Measurements from ENCODE around the gene CLCN4.

The CLCN4 gene

GRCh38 chrX:10133980-10134676 lies 22.6 kb upstream of the CLCN4 start:
- DNase-seq, result no peak

DNA sequence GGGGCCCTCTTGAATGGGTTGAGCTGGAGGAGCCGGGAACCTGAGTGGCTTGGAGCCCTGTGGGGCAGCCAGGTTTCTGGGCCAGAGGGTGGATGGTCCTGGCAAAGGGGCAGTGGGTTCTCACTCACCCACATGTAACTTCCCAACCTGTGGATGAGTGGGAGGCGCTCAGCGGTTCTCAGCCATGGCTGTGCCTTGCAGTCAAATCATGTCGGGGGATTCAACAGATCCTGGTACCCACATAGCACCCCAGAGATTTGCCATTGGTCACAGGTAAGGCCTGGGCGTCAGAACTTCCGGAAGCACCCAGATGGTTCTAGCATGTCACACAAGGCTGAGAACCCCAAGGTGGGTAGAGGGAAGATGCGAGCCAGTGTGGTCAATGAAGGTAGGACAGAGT lies 21.9 kb upstream of the CLCN4 start:
- DNase-seq, result no peak

GRCh38 chrX:10135561-10136399 lies 21.0 kb upstream of the CLCN4 start:
- no peak for DNase-seq

- no peak for DNase-seq
Observed at GRCh38 chrX:10138726-10139125, 18.0 kb upstream of the CLCN4 start.

DNA sequence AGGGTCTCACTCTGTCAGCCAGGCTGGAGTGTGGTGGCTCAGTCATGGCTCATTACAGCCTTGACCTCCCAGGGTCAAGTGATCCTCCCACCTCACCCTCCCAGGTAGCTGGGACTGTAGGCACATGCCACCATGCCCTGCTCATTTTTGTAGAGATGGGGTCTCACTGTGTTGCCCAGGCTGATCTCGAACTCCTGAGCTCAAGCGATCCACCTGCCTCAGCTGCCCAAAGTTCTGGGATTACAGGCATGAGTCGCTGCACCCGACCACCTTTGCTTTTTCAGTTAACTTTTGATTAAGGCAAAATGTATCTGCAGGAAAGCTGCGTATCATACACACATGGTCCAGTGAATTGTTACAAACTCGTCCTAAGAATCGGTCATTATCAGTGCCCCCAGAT lies 16.5 kb upstream of the CLCN4 start:
- DNase-seq, result no peak

DNA sequence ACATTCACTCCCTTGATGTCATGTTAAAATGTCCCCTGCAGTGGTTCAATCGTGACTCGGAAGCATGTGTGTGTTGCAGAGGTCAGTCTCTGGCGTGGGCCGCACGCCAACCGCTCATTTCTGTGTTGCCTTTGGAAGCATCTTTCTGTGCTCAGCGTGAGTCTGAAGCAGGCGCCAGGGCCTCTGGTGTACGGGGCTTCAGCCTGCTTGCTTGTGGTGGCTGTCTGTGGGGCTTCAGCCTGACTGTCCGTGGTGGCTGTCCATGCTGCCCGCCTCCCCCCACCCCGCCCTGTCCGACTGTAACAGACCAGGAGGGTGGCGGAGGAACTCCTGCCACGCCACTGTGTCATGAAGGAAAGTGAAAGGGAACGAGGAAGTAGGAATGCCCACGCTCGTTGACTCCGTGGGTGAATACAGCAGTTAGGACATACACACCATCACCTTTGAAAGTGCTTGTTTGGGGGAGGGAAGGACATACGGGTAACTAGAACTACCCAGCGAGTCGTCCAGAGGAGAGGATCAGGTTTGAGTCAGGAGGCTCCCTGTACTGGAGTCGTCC lies 14.7 kb upstream of the CLCN4 start:
- no peak for DNase-seq

- DNase-seq, result no peak
Observed at GRCh38 chrX:10143071-10143983, 13.4 kb upstream of the CLCN4 start.

DNA sequence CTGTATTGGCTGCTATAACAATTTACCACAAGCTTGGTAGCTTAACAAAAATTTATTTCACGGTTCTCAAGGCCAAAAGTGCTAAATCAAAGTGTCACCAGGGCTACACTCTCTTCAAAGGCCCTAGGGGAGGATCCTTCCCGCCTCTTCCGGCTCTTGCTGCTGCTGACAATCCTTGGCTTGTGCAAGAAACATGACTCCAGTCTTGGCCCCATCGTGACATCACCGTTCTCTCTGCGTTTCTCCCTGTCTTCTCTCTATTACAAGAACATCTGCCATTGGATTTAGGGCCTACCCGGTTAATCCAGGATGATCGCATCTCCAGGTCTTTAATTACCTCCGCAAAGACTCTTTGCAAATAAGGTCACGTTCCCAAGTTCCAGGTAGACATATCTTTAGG lies 10.4 kb upstream of the CLCN4 start:
- DNase-seq, result no peak

DNA sequence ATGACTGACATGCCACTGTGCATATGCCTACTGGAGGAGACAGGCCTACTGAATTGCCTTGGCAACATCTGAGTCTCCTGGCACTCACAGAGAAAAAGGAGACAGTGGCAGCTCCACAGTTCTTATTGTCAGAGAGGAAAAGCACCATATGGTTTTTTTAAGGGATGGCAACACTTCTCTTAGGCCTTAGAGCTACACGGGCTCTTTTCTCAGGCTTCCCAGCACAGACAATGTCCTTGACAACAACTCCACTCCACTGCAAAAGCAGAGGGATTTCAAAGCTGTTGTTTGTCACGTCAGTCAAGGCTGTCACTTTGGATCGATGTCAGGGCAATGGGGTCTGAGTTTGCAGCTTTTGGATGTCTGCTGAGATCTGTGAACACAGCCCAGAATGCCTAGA lies 4.7 kb upstream of the CLCN4 start:
- DNase-seq, result no peak

DNA sequence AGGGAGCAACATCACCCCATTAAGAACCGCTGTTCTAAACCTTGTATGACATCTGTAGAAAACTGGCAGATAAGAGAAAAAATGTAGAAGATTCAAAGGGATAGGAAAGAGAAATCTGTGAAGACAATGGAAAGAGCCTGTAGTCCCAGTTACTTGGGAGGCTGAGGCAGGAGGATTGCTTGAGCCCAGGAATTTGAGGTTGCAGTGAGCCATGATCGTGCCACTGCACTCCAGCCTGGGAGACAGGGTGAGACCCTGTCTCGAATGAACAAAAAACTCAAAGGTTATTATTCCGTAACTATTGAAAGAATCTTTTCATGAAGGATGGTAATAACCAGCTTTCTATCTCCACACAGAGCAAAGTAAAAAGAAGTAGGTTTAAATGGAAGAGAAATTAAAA lies 1.6 kb upstream of the CLCN4 start:
- DNase-seq, result no peak

DNA sequence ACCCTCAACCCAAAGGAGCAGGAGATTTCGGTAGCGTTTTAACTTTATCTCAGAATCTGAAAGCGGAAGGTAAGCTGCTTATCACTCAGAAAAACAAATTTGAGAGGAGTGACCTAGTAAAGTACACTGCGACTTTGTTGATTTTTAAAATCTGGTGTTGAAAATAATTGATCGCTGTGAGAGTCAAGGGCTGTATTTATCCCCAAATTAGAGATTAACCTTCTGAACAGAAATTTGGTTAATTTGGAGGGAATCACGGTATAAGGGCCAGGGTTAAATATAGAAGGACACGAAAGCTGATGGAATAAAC lies 212 bp downstream of the CLCN4 start:
- no peak for DNase-seq

GRCh38 chrX:10157543-10157942 lies 768 bp downstream of the CLCN4 start:
- peak; percentile 51 for DNase-seq

DNA sequence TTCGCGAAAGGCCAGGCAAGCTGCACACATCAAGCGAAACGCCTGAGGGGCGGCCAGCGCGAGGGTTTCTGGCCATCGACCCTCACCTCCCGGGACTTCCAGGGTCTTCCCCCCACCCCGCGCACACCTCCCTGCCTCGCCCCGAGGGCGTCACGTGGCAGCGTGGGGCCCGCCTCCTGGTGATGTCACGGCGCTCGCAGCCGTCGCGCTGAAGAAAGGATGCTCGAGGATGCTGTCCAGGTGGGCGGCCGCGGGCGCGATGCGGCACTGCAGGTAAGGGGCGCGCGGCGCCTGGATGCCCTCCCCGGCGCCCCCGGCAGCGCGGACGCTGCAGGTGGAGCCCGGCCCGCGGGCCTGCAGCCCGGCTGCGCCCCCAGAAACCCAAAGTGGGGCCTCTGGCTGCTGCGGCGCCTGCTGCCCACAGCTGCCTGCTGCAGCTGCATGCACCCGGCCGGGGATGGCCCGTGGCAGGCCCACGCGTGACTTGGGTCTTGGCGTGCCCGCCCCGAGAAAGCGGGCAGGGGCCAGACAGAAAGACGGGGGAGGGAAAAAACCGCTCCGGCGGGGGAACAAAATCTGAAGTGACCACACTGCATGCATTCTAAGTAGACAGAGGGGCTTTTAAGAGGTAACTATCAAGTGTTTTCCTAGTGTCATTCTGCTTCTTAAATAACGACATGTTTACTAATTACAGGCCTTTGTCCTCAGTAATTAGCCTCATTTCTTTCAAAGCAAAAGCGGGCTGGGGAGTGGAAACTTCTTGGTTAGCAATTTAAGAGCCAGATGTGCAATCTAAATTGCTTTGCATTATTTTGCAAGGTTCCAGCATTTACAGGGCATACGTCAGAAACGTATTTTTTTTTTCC lies 1.7 kb downstream of the CLCN4 start:
- no peak for DNase-seq

- DNase-seq, result no peak
Observed at GRCh38 chrX:10159145-10159468, 2.3 kb downstream of the CLCN4 start.

DNA sequence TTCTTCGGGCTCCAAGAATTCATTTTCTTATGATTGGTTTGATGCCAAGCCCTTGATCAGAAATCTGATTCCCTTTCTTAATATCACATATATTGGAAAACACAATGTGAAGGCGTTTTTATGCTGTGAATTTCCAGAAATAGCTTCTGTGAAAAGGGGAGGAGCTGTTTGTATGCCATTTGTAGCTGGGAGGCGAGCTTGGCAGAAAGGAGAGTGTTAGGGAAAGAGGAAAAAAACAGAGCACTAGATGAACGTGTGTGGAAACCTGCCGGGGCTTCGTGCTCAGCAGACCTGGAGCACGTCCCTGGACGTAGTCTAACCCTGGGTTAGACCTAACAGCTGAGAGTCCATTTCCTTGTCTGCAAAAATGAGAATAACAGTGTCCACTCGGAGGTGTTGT lies 3.4 kb downstream of the CLCN4 start:
- DNase-seq, result no peak

GRCh38 chrX:10163031-10163430 lies 6.3 kb downstream of the CLCN4 start:
- no peak for DNase-seq

- no peak for DNase-seq
Observed at GRCh38 chrX:10164879-10165278, 8.1 kb downstream of the CLCN4 start.

GRCh38 chrX:10165580-10166247 lies 8.9 kb downstream of the CLCN4 start:
- DNase-seq, result no peak

DNA sequence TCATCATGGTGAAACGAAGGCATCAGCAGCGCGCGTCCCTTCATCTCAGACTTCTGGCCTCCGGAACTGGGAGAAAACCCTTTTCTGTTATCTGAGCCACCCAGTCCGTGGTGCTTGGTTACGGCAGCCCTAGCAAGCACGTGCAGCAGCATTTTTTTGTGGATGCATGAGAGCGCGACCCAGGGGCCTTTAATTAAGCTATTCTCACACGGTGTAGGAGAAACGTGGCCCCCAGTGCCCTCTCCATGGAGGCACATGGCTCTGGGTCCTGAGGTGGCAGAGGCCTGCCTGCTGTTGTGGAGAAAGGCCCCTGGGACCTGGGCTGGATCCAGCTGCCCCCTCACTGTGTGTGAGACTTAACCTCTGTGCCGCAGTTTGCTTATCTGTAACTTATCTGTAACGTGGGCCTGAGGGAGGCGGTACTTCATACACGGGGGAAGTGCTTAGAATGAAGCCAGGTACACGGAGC lies 9.5 kb downstream of the CLCN4 start:
- DNase-seq, result no peak

GRCh38 chrX:10166731-10167151 lies 10.0 kb downstream of the CLCN4 start:
- DNase-seq, result no peak

DNA sequence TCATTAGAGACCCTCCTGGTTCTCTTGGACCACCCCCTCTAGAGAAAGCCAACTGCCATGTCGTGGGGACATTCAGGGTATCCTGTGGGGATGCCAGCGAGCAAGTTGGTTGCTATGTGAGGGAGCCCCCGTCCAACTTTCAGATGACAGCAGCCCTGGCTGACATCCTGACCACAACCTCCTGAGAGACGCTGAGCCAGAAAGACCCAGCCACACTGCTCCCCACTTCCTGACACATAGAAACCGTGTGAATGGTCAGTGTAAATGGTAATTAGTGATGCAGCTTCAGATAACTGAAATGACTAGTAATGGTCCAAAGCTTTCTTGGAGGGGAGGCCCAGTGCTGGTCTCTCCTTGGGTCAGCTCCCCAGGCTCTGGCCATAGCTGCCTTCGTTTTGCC lies 10.8 kb downstream of the CLCN4 start:
- no peak for DNase-seq

- no peak for DNase-seq
Observed at GRCh38 chrX:10168226-10168625, 11.5 kb downstream of the CLCN4 start.

Data from EL (cell line).